ENCODE measurements around the gene PABPN1. TPM values are rescaled to one million over a fixed set of nuclear protein-coding genes. Genes with fewer than 3 reads are reported as not detected.

The PABPN1 gene
- total and polyA plus RNA-seq, 2 of the 13 experiments (the other 11 are each of a cell fraction or from before 2014, with no cell fraction given) = 233 to 524 TPM

DNA sequence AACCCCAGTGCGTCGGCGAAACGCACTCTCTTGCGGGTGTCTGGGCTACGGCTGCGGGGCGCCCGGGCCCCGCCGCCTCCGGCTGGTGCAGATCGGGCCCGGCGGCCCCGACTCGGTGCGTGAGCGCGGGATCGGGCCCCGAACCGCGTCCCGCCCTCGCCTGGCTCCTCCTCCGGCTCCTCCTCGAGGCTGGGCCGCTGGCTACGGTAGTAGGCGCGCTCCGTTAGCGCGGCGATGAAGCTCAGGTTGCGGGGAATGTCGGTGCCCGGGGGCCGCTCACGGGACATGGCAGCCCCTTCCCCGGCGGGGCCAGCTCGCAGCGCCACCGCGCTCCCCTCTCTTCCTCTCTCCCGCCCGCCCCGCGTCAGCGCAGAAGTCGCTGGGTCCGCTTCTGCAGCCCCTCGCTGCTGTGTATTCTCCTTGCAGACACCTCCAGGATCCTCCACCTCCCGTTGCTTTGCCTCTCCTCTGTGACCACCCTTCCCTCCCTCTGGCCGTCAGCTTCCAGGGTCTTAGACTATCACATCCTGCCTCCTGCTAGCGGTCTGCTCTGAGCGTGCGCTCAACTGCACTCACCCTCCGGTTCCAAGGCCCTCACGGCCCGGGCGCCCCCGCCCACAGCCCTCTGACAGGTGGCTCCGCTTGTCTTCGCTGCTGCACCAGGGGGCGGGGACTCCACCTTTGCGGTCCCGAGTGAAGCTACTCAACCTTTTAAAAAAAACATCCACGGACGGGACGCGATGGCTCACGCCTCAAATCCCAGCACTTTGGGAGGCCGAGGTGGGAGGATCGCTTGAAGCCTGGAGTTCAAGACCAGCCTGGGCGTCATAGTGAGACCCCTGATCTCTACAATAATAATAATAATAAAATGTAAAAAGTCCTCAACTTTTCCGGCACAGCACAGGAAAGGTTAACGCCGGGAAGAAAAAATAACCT lies 18.7 kb upstream of the PABPN1 start, which contains the start of gene PPP1R3E (continued):
- TF ChIP-seq, protein P1, sequence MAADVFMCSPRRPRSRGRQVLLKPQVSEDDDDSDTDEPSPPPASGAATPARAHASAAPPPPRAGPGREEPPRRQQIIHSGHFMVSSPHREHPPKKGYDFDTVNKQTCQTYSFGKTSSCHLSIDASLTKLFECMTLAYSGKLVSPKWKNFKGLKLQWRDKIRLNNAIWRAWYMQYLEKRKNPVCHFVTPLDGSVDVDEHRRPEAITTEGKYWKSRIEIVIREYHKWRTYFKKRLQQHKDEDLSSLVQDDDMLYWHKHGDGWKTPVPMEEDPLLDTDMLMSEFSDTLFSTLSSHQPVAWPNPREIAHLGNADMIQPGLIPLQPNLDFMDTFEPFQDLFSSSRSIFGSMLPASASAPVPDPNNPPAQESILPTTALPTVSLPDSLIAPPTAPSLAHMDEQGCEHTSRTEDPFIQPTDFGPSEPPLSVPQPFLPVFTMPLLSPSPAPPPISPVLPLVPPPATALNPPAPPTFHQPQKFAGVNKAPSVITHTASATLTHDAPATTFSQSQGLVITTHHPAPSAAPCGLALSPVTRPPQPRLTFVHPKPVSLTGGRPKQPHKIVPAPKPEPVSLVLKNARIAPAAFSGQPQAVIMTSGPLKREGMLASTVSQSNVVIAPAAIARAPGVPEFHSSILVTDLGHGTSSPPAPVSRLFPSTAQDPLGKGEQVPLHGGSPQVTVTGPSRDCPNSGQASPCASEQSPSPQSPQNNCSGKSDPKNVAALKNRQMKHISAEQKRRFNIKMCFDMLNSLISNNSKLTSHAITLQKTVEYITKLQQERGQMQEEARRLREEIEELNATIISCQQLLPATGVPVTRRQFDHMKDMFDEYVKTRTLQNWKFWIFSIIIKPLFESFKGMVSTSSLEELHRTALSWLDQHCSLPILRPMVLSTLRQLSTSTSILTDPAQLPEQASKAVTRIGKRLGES (CRISPR knock-in tag; IDR thresholded peaks at IDR 0.05; ENCODE audit: borderline replicate concordance) = no peak
- TF ChIP-seq BRD4 (CRISPR knock-in tag; IDR thresholded peaks at IDR 0.05) (peak; percentile 70), ZNF124 (CRISPR knock-in tag; IDR thresholded peaks at IDR 0.05) (peak; percentile 59), NFAT5 (CRISPR knock-in tag; IDR thresholded peaks at IDR 0.05) (peak; percentile 21; the same call in 1 of the 2 replicates), TIGD3 (CRISPR knock-in tag; IDR thresholded peaks at IDR 0.05; ENCODE audit: borderline replicate concordance) (peak; percentile 93; the same call in 1 of the 2 replicates), ZNF12 (CRISPR knock-in tag; IDR thresholded peaks at IDR 0.05) (peak; percentile 16; the same call in 1 of the 2 replicates), ZNF530 (CRISPR knock-in tag; IDR thresholded peaks at IDR 0.05; ENCODE audit: low read depth) (no peak), ZNF10 (CRISPR knock-in tag; IDR thresholded peaks at IDR 0.05; ENCODE audit: borderline replicate concordance, low read depth) (0 out of 2 replicates have a peak, but pooled peaks have one; percentile 51), SIX1 (CRISPR knock-in tag; IDR thresholded peaks at IDR 0.05; ENCODE audit: borderline replicate concordance) (no peak), ZNF230 (CRISPR knock-in tag; IDR thresholded peaks at IDR 0.05) (no peak), MAF1 (CRISPR knock-in tag; IDR thresholded peaks at IDR 0.05; ENCODE audit: borderline replicate concordance) (no peak; the same call in none of the 2 replicates), ZNF629 (CRISPR knock-in tag; conservative IDR thresholded peaks at IDR 0.05) (peak; percentile 44)
- TF ChIP-seq, protein P2, sequence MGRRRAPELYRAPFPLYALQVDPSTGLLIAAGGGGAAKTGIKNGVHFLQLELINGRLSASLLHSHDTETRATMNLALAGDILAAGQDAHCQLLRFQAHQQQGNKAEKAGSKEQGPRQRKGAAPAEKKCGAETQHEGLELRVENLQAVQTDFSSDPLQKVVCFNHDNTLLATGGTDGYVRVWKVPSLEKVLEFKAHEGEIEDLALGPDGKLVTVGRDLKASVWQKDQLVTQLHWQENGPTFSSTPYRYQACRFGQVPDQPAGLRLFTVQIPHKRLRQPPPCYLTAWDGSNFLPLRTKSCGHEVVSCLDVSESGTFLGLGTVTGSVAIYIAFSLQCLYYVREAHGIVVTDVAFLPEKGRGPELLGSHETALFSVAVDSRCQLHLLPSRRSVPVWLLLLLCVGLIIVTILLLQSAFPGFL (CRISPR knock-in tag; IDR thresholded peaks at IDR 0.05) = no peak
- TF ChIP-seq, protein P3, sequence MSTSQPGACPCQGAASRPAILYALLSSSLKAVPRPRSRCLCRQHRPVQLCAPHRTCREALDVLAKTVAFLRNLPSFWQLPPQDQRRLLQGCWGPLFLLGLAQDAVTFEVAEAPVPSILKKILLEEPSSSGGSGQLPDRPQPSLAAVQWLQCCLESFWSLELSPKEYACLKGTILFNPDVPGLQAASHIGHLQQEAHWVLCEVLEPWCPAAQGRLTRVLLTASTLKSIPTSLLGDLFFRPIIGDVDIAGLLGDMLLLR (CRISPR knock-in tag; IDR thresholded peaks at IDR 0.05) = peak; percentile 31
- TF ChIP-seq, protein P4, sequence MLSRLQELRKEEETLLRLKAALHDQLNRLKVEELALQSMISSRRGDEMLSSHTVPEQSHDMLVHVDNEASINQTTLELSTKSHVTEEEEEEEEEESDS (CRISPR knock-in tag; IDR thresholded peaks at IDR 0.05; ENCODE audit: borderline replicate concordance) = 0 out of 2 replicates have a peak, but pooled peaks have one; percentile 6
